HT1080 (cell line): Measurements from ENCODE around the gene GPR15LG. TPM values are rescaled to one million over a fixed set of nuclear protein-coding genes. Genes with fewer than 3 reads are reported as not detected.

ENCODE experiments used
- DNase-seq: peaks from one replicate; pipeline ENCODE4 v3.0.0-alpha.2; 2015; ENCODE audit warnings: low read depth
- total RNA-seq: library from RNA; depleted of rRNA; stranded (reverse); fragments of >200 nt; shearing (Covaris generic); gene quantifications from 2 replicates; pipeline ENCODE4 v1.2.3, GENCODE V29; 2014; rRNA removed

GPR15LG gene
- total RNA-seq, 1 experiment from 2014 or later, result not detected

DNA sequence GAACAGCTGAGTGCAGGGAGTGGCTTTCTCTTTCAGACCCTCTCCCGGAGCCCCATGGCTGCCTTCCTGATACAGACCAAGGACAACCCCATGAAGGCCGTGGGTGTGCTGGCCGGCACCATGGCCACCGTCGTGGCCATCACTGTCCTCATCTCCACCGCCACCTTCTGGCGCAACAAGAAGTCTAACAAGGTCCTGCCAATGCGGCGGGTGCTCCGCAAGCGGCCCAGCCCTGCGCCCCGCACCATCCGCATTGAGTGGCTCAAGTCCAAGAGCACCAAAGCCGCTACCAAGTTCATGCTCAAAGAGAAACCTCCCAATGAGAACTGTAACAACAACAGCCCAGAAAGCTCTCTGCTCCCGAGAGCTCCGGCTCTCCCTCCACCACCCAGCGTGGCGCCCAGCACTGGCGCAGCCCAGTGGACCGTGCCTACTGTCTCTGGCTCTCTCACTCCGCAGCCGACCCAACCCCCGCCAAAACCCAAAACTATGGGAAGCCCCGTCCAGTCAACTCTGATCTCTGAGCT is 40.5 kb downstream of the GPR15LG start:
- no peak for DNase-seq

DNA sequence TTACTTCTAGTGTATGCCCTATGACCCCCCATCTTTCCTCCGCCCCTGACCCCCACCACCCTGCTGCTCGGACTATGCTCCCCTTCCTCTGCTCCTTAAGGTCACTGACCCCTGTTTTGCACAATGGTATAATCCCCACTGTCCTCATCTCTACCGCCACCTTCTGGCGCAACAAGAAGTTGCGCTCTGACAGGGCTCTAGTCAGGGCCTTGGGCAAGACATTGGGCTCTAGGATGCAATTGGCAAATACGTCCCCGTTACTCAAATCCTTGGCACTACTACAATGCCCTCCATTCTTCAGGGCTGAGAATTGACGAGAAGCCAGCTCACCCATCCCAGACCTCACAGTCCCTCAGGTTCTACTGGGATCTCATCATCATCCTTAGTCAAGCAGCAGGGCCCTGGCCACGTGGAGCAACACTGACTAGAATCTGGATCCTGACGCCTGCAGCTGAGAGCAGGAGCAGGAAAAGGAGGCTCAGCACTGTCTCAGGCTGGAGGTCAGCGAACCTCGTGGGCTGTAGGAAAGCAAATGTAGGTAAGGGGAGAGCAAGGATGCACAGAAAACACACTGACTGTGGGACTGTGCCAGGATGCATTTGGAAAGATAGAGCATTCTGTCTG is 41.1 kb downstream of the GPR15LG start:
- DNase-seq, result no peak

DNA sequence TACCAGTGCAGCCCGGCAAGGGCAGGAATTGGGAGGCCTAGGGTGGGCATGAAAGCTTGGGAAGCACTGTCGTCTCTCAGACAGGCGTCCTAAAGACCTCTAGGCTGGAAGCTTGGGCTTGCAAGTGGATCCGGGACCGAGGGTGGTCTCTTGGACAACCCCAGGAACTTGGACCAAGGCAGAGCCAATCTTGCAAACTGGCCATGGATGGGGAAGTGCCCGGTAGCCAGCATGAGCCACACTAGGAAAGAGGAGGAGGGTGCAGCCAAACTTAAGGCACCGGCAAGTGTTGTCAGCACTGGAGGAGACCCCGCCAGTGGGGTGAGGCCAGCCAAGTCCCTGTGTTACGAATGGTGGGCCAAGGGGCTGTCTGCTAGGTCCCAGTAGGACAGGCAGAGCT is 43.2 kb downstream of the GPR15LG start:
- no peak for DNase-seq

DNA sequence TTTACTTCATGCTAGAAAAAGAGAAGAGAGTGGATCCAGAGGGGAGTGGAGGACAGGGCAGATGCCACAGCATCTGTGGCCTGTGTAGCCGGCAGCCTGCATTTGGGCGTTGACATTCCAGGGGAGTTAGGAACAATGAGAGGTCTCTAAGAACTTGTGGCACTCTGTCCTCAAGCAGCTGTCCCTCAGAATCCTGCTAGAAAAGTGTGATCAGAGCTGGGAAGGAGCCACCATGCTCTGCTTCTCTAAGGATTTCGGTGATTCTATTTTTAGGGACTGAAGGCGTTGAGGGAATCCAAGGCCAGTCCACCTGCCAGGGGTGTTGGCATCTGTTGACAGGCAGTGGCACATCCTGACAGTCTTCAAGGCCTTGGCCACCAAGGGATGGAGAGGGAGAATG is 44.1 kb downstream of the GPR15LG start:
- DNase-seq, result no peak

DNA sequence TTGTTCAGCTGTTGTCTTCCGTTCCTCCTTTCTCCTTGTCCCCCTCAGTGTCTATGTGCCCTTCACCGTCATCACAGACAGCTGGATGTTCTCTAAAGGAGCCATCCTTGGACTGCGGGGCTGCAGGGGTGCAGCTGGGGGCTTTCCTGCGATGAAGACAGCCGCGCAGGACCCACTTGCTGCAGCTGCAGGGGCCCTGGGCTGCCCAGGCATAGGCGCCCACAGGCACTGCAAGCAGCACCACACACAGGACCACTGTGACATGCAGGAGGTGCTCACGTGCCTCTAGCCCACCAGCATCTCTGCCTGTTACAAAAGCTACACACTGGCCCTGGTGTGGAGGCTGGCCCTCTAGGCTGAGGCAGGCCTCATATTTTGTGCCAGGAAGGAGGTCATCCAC is 48.3 kb downstream of the GPR15LG start:
- DNase-seq, result no peak

DNA sequence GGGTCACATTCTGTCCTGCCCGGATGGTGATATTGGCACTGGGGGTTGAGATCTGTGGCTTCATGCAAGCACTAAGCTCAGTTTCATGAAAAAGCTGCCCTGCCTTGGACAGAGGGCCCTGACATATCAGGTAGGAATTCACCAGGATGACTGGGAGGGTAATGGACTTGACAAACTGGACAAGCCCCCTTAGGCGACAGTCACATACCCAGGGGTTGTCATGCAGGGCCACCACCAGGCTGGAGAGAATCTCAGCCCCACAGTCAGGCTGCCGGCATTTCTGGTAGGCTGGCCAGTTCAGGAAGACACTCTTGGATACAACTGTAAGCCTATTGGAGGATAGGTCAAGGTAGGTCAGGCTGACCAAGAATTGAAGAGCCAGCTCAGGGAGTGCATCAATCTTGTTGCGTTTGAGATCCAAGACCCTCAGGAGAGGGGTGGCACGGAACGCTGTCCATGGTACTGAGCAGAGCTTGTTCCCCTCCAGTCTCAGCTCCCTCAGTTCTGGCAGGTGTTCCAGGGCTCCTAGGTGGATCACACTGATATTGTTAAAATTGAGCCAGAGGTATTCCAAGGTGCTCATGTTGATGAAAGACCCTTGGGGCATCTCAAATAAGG is 50.9 kb downstream of the GPR15LG start:
- no peak for DNase-seq

DNA sequence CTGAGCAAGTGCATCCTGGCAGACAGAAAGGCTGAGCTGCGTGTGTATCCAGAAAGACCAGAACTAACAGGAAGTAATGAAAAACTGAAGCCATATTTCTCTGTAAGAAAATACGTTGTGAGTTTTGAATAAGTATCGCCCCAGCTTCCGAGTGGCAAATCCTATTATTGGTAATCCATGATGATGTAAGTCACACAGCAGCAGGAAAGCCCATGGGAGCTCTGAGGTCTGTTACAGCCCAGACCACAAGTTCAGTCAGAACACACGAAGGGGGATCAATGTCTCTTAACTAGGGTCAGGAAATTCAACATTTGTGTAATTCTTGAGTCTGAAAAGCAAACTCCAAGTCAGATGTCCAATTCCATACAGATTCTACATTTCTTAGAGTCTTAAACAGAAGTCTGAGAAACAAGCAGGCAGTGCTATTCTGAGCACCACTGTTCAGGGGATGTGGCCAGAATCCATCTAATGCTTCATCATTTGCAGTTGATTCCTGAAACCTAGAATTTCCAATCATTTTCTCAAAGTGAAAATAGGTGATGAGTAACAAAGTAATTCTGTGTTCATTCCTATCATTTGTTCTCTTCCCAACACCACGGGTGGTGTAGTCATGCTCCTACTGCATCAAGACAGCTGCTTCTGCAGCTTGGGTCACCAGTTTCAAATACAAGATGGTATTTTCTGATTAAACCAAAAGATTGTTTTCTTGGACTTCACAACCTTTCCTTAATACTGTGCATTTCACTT is 52.0 kb downstream of the GPR15LG start, which contains the start of gene LRIT2:
Gene LRIT2 (minus strand): TSS at position 118 of the 747 bp plus-strand sequence. CDS start 24 bp downstream, at position 94.
- DNase-seq, result no peak

DNA sequence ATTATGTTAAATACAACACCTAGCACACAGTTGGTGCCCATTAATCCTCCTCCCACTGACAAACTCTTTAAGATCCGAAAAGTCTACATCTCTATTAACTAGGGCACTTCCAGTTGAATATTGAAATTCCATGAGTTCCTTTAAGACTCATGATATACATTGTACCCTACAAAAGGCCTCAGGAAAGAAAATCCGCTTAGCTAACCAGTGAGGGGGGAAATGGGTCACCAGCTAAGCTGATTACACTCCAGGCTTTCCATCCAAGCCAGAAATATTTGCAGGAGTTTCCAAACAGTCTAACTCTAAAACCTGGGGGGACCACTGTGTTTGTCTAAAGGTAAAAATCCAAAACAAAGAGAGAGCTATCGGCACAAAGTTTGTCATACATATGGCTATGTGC is 53.0 kb downstream of the GPR15LG start:
- DNase-seq, result no peak

DNA sequence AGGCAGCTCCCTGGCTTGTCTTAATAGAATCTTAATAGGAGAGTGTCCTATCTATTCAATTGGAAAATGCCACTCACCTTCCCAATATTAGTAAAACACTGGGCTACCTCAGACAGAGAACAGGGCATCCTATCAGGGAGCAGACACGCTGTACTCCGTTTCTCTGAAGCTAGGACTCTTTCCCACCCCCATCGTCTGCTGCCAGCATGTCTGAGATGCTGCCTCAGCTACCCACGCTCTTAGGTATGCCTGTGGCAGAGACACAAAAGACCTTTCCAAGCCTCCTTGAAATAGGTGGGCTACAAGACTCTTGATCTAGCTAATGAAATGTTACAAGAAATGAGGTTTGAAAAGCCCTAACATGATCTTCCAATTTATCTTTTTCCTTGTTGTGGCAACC is 54.2 kb downstream of the GPR15LG start:
- no peak for DNase-seq

DNA sequence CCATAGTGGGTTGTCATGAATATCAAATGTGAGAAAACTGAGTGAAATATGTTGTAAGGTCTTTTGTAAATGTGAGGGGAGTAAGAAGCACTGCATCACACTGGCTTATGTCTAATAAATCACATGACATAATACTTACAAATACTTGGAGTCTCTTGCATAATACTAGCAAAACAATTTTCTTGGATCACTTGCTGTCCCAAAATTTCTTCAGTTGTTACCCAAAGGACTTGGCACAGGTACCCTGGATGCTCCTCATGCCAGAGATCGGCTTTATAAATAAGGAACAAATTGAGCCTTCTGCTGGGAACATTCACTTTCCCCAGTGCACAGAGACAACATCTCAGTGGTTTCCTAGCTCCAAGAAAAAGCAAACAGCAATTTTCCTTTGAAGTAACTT is 56.8 kb downstream of the GPR15LG start:
- no peak for DNase-seq

DNA sequence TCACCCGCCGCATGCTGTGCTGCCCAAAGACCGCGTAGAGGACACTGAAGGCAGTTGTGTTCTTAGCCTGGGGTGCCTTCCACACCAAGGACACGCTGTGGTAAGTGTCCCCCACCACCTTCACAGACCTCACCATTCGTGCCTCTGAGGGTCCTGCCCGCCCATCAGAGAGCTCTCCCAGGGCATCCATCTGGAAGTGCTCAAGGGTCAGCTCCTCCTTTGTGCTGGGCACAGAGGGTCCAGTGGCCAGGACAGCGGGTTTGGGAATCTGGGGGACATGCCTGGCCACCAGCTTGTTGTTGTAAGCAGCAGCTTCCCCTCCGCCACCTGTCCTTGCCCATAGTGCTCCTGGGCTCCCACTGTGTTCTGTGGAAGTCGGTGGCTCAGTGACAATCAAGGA is 58.8 kb downstream of the GPR15LG start:
- DNase-seq, result no peak

DNA sequence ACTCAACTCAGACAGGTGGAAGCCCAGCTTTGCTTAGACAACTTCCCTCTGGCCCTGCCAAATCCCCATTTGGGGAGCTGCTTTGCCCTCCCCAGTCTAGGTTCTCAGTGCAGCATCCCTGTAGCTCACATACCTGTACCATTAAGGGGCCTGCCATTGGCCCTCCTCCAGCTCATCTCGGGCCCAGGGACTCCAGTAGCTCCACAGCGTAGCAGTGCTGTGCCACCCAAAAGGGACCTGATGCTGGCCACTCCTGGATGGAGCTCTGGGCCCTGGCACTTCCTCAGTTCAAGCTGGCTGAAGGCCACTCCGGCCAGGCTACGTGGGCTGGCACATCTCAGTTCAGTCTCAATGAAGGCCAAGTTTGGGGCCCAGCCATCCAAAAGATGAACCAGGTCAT is 60.3 kb downstream of the GPR15LG start:
- no peak for DNase-seq

DNA sequence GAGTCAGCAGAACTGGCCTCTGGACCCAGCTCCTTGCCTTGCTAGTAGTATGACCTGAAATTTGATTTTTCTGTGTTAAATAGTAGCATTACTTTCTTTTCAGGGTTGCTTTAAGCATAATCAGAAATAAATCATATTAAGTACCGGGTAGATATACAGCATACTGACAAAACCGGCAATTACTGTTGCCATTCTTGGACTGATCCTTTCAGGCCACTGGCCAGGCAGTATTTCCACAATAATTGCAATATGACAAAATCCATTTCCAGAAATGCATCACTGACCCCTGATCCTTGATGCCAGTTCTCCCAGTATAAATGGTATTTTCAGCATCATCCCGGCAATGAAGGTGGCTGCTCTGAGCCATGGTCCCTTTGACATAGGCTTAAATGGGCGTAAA is 60.9 kb downstream of the GPR15LG start:
- no peak for DNase-seq

Other genes starting within 250 kb of the GPR15LG start
- gene GHITM, start 34.3 kb upstream of the GPR15LG start, total RNA-seq, result 219 and 262 TPM in 2 replicates
- not detected in 2 replicates for gene CDHR1, start 20.7 kb downstream of the GPR15LG start, total RNA-seq
- gene LRIT2, start 51.7 kb downstream of the GPR15LG start, total RNA-seq, result not detected in 2 replicates
- gene LRIT1, start 67.7 kb downstream of the GPR15LG start, total RNA-seq, result not detected in 2 replicates
- gene RGR, start 71.3 kb downstream of the GPR15LG start, total RNA-seq, result not detected in 2 replicates
- gene CCSER2, start 154.8 kb downstream of the GPR15LG start, total RNA-seq, result 13.2 and 24.5 TPM in 2 replicates